ENCODE measurements around the gene ADM5.

The ADM5 gene

GRCh38 chr19:49730166-49730565 is 40.8 kb downstream of the ADM5 start:
- no peaks in the 10 kb centered on the region for H3K9me3 ChIP-seq (ENCODE audit: low read depth, low read length)
- TF ChIP-seq POLR2AphosphoS5 (IDR thresholded peaks at IDR 0.05; ENCODE audit: borderline replicate concordance, low read depth, low read length) (no peak), FOXP2 (optimal IDR thresholded peaks at IDR 0.05; ENCODE audit: control extremely low read depth, extremely low read length, insufficient read depth) (no peak), EZH2 (IDR thresholded peaks at IDR 0.05) (no peak)
- H3K36me3 ChIP-seq (ENCODE audit: insufficient read depth, low read length): no peaks in the 10 kb centered on the region
- no peak overlapping the region for H3K9ac ChIP-seq (ENCODE audit: insufficient read length)
- no peak for DNase-seq (ENCODE audit: low read depth, low spot score)
- no peak overlapping the region for H3K4me3 ChIP-seq
- H3K27ac ChIP-seq: no peak overlapping the region

GRCh38 chr19:49738268-49738667 is 48.9 kb downstream of the ADM5 start:
- Histone ChIP-seq H3K9me3 (ENCODE audit: low read depth, low read length) (no peaks in the 10 kb centered on the region), H3K36me3 (ENCODE audit: insufficient read depth, low read length) (no peaks in the 10 kb centered on the region), H3K27ac (no peak overlapping the region), H3K4me3 (no peak overlapping the region), H3K9ac (ENCODE audit: insufficient read length) (no peak overlapping the region)
- TF ChIP-seq FOXP2 (optimal IDR thresholded peaks at IDR 0.05; ENCODE audit: control extremely low read depth, extremely low read length, insufficient read depth) (no peak), POLR2AphosphoS5 (IDR thresholded peaks at IDR 0.05; ENCODE audit: borderline replicate concordance, low read depth, low read length) (no peak), EZH2 (IDR thresholded peaks at IDR 0.05) (no peak)
- no peak for DNase-seq (ENCODE audit: low read depth, low spot score)

DNA sequence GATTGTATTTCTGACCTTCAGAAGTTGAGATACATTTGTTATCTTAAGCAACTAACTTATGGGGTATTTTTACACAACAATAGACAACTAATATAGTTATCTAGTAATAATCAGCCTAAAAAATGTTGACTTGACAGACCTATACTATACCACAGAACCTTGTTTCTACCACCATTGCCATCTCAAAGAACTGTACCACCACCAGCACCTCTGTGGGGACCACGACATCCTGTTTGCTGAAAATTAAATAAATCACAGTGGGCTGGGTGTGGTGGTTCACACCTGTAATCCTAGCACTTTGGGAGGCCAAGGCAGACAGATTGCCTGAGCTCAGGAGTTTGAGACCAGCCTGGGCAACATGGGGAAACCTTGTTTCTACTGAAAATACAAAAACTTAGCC is 49.7 kb downstream of the ADM5 start:
- Histone ChIP-seq H3K4me3 (no peak overlapping the region), H3K27ac (no peak overlapping the region), H3K36me3 (ENCODE audit: insufficient read depth, low read length) (no peaks in the 10 kb centered on the region), H3K9ac (ENCODE audit: insufficient read length) (no peak overlapping the region), H3K9me3 (ENCODE audit: low read depth, low read length) (no peaks in the 10 kb centered on the region)
- no peak for DNase-seq (ENCODE audit: low read depth, low spot score)
- TF ChIP-seq EZH2 (IDR thresholded peaks at IDR 0.05) (no peak), FOXP2 (optimal IDR thresholded peaks at IDR 0.05; ENCODE audit: control extremely low read depth, extremely low read length, insufficient read depth) (no peak), POLR2AphosphoS5 (IDR thresholded peaks at IDR 0.05; ENCODE audit: borderline replicate concordance, low read depth, low read length) (no peak)

GRCh38 chr19:49739933-49740332 is 50.5 kb downstream of the ADM5 start:
- no peak overlapping the region for H3K9ac ChIP-seq (ENCODE audit: insufficient read length)
- no peak for DNase-seq (ENCODE audit: low read depth, low spot score)
- no peak for TF ChIP-seq EZH2 (IDR thresholded peaks at IDR 0.05)
- no peak for TF ChIP-seq FOXP2 (optimal IDR thresholded peaks at IDR 0.05; ENCODE audit: control extremely low read depth, extremely low read length, insufficient read depth)
- no peak for TF ChIP-seq POLR2AphosphoS5 (IDR thresholded peaks at IDR 0.05; ENCODE audit: borderline replicate concordance, low read depth, low read length)
- H3K4me3 ChIP-seq: no peak overlapping the region
- no peaks in the 10 kb centered on the region for H3K9me3 ChIP-seq (ENCODE audit: low read depth, low read length)
- no peaks in the 10 kb centered on the region for H3K36me3 ChIP-seq (ENCODE audit: insufficient read depth, low read length)
- no peak overlapping the region for H3K27ac ChIP-seq

Measured in SK-N-MC (cell line).